IMR-90 (cell line): ENCODE measurements around the gene KHDRBS1. TPM values are rescaled to one million over a fixed set of nuclear protein-coding genes. Genes with fewer than 3 reads are reported as not detected.
A peak's percentile ranks its signal among the peaks of the same experiment; 100 is the strongest.

ENCODE experiments used
- ATAC-seq: fragments of 200-7000 bp; cut with Tn5 transposase; 2 replicates; pipeline ENCODE4 v1.9.1; 2020; ENCODE audit warnings: low read depth, mild to moderate bottlenecking, moderate library complexity
- BruUV-seq: library from RNA; stranded (reverse); fragments of 400-500 nt; replicated peaks from 2 replicates; lab custom pipeline; 2021; lab: Mats Ljungman, UMichigan
- CTCF ChIA-PET: fragments of 300-600 bp; formaldehyde crosslinking; extraction: SDS; loops from one replicate; lab custom pipeline; 2021; ENCODE audit warnings: antibody characterized with exemption; lab: Yijun Ruan, JAX
- POLR2A ChIA-PET: fragments of 300-600 bp; sonication (Branson Sonifier 250); formaldehyde crosslinking; loops from one replicate; lab custom pipeline; 2022; ENCODE audit warnings: antibody characterized with exemption; ENCODE audit not compliant: unreplicated experiment; lab: Charles Lee
- DNase-seq: peaks from one replicate; pipeline ENCODE4 v3.0.0; 2013
- H2AFZ ChIP-seq: replicated peaks from 2 replicates; pipeline ENCODE3; 2013; ENCODE audit warnings: low read length, mild to moderate bottlenecking; ENCODE audit not compliant: poor library complexity
- H2AK5ac ChIP-seq: 2 replicates; pipeline ENCODE4 v1.6.1; 2013; ENCODE audit warnings: low read depth, low read length, inconsistent platforms
- H2AK9ac ChIP-seq: replicated peaks from 2 replicates; pipeline ENCODE3; 2013; ENCODE audit warnings: mild to moderate bottlenecking, low read depth, low read length, moderate library complexity; ENCODE audit not compliant: poor library complexity
- H2BK120ac ChIP-seq: 2 replicates; pipeline ENCODE4 v1.6.1; 2013; ENCODE audit warnings: low read depth, low read length, inconsistent platforms
- H2BK15ac ChIP-seq: 3 replicates; pipeline ENCODE4 v1.6.1; 2013; ENCODE audit warnings: low read depth, low read length, inconsistent platforms
- H2BK20ac ChIP-seq: 2 replicates; pipeline ENCODE4 v1.6.1; 2013; ENCODE audit warnings: low read depth, mild to moderate bottlenecking, inconsistent platforms, low read length, moderate library complexity
- H2BK5ac ChIP-seq: 2 replicates; pipeline ENCODE4 v1.6.1; 2013; ENCODE audit warnings: mild to moderate bottlenecking, low read depth, low read length, inconsistent platforms; ENCODE audit not compliant: poor library complexity, severe bottlenecking
- H3K14ac ChIP-seq: replicated peaks from 2 replicates; pipeline ENCODE4 v1.6.1; 2013; ENCODE audit warnings: low read depth, low read length, inconsistent platforms
- H3K18ac ChIP-seq: 2 replicates; pipeline ENCODE4 v1.6.1; 2013; ENCODE audit warnings: low read depth, low read length, control low read depth
- H3K23ac ChIP-seq: 2 replicates; pipeline ENCODE4 v1.6.1; 2013; ENCODE audit warnings: low read depth, low read length, inconsistent platforms
- H3K27ac ChIP-seq: 2 replicates; pipeline ENCODE4 v1.5.1; 2013; ENCODE audit warnings: mild to moderate bottlenecking, control low read depth, low read length; ENCODE audit not compliant: insufficient read depth
- H3K27me3 ChIP-seq: 2 replicates; pipeline ENCODE4 v1.6.1; 2013; ENCODE audit warnings: low read length; ENCODE audit not compliant: control insufficient read depth, insufficient read depth
- H3K36me3 ChIP-seq: 2 replicates; pipeline ENCODE4 v1.6.1; 2013; ENCODE audit warnings: low read length, mixed read lengths; ENCODE audit not compliant: control insufficient read depth, insufficient read depth
- H3K4ac ChIP-seq: 2 replicates; pipeline ENCODE4 v1.6.1; 2013; ENCODE audit warnings: low read depth, low read length, inconsistent platforms
- H3K4me1 ChIP-seq: 2 replicates; pipeline ENCODE4 v1.6.1; 2013; ENCODE audit warnings: low read length, mixed read lengths; ENCODE audit not compliant: control insufficient read depth, insufficient read depth
- H3K4me2 ChIP-seq: 2 replicates; pipeline ENCODE4 v1.6.1; 2013; ENCODE audit warnings: low read depth, mild to moderate bottlenecking, control low read depth, low read length, moderate library complexity
- H3K4me3 ChIP-seq: 2 replicates; pipeline ENCODE4 v1.5.1; 2013; ENCODE audit warnings: low read depth, mild to moderate bottlenecking, control low read depth, low read length, moderate library complexity; ENCODE audit not compliant: insufficient read depth
- H3K56ac ChIP-seq: 2 replicates; pipeline ENCODE4 v1.6.1; 2013; ENCODE audit warnings: low read length, inconsistent platforms; ENCODE audit not compliant: insufficient read depth; ENCODE audit errors: extremely low read depth
- H3K79me1 ChIP-seq, 2 experiments: 2 replicates each; pipeline ENCODE4 v1.6.1; 2013; ENCODE audit warnings: low read length in 2 of 2, inconsistent platforms in 1 of 2, low read depth in 1 of 2
- H3K9ac ChIP-seq: 2 replicates; pipeline ENCODE4 v1.6.1; 2013; ENCODE audit warnings: low read depth, low read length, control low read depth
- H3K9me1 ChIP-seq: 2 replicates; pipeline ENCODE4 v1.6.1; 2013; ENCODE audit warnings: low read length, inconsistent platforms; ENCODE audit not compliant: insufficient read depth
- H3K9me3 ChIP-seq: 2 replicates; pipeline ENCODE4 v1.6.1; 2013; ENCODE audit warnings: low read length; ENCODE audit not compliant: control insufficient read depth, insufficient read depth
- H4K20me1 ChIP-seq: 2 replicates; pipeline ENCODE4 v1.6.1; 2013; ENCODE audit warnings: low read length, inconsistent platforms; ENCODE audit not compliant: insufficient read depth
- H4K5ac ChIP-seq: 2 replicates; pipeline ENCODE4 v1.6.1; 2013; ENCODE audit warnings: mild to moderate bottlenecking, low read depth, low read length, control low read depth
- H4K8ac ChIP-seq, 2 experiments: 2 replicates each; pipeline ENCODE4 v1.6.1; 2013; ENCODE audit warnings: low read depth in 2 of 2, low read length in 2 of 2, control low read depth in 1 of 2, inconsistent platforms in 1 of 2
- H4K91ac ChIP-seq: 2 replicates; pipeline ENCODE4 v1.6.1; 2013; ENCODE audit warnings: low read depth, low read length, inconsistent platforms; ENCODE audit not compliant: insufficient read depth
- CEBPB ChIP-seq: IDR thresholded peaks from 2 replicates; pipeline ENCODE4 v1.6.1; 2012; ENCODE audit warnings: low read depth, low read length, improper control_type of control experiment
- ELK1 ChIP-seq: fragments of 150-350 bp; IDR thresholded peaks from 2 replicates; pipeline ENCODE4 v1.6.1; 2016; ENCODE audit warnings: low read depth, mild to moderate bottlenecking, low read length, moderate library complexity, borderline replicate concordance
- FOS ChIP-seq: fragments of 150-350 bp; IDR thresholded peaks from 2 replicates; pipeline ENCODE4 v1.6.1; 2016; ENCODE audit warnings: low read depth, low read length
- MAFK ChIP-seq: IDR thresholded peaks from 2 replicates; pipeline ENCODE4 v1.6.1; 2012; ENCODE audit warnings: low read depth, low read length, improper control_type of control experiment
- MAZ ChIP-seq: IDR thresholded peaks from 2 replicates; pipeline ENCODE4 v1.6.1; 2012; ENCODE audit warnings: low read depth, mild to moderate bottlenecking, low read length, improper control_type of control experiment, moderate library complexity, borderline replicate concordance
- NFE2L2 ChIP-seq: fragments of 150-350 bp; IDR thresholded peaks from 2 replicates; pipeline ENCODE4 v1.6.1; 2016; ENCODE audit warnings: low read depth, mild to moderate bottlenecking, low read length
- USF2 ChIP-seq: fragments of 150-350 bp; IDR thresholded peaks from 2 replicates; pipeline ENCODE4 v1.6.1; 2017; ENCODE audit warnings: mild to moderate bottlenecking, antibody characterized with exemption, low read length, low read depth
- WGBS, 2 experiments: methylation state at CpG; one replicate each; pipeline versions ENCODE4 v1.1.5 to v1.1.7; 2013; ENCODE audit warnings: missing lambda C conversion rate in 2 of 2; ENCODE audit not compliant: insufficient read length in 1 of 2; ENCODE audit errors: extremely low coverage in 2 of 2; 5-methylcytosine and 5-hydroxymethylcytosine counted together
- dilution Hi-C: fragments of 300-500 bp; cut with HindIII; formaldehyde crosslinking; loops from one replicate; pipeline ENCODE4 v1.14.3; 2018; ENCODE audit warnings: low sequenced_read_pairs; ENCODE audit not compliant: unreplicated experiment
- in situ Hi-C: fragments of 300-500 bp; cut with MboI; formaldehyde crosslinking; loops from 3 replicates; pipeline ENCODE4 v1.14.3; 2019; ENCODE audit warnings: low sequenced_read_pairs, inconsistent platforms, mixed read lengths
- intact Hi-C: fragments of 100-400 bp; cut with micrococcal nuclease; formaldehyde crosslinking; loops from 2 replicates; pipeline ENCODE4 v1.10.0; 2022
- polyA plus RNA-seq, 3 experiments: library from polyadenylated mRNA; depleted of rRNA; stranded (reverse); fragments of >200 nt; gene quantifications; 2 replicates each; pipeline ENCODE4 v1.2.3, GENCODE V29; 2012; ENCODE audit warnings: low replicate concordance in 1 of 3
- total RNA-seq: library from RNA; depleted of rRNA; stranded (reverse); fragments of >200 nt; gene quantifications from 2 replicates; pipeline ENCODE4 v1.2.3, GENCODE V29; 2012

The KHDRBS1 gene
- total and polyA plus RNA-seq, 2 of the 4 experiments (the other 2 are of a cell fraction) = 33.7 to 67.6 TPM

DNA sequence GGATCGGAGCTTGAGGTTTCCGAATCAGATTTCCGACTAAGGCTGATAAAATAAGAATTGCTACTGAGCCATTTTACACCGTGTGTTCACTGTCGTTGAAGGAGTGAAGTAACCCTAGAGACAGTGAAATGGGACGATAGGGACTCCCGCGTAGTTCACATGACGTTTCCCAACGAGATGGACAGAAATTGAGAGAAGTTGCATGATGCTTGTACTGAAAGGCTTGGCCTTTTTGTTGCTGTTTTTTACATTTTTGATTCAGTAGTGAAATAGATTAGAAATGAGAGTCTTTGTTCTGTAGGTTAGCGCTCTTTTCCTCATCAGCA lies 1.2 kb downstream of the KHDRBS1 start (continued):
- TF ChIP-seq USF2 (no peak), CEBPB (no peak), NFE2L2 (no peak), MAZ (no peak), MAFK (no peak)

DNA sequence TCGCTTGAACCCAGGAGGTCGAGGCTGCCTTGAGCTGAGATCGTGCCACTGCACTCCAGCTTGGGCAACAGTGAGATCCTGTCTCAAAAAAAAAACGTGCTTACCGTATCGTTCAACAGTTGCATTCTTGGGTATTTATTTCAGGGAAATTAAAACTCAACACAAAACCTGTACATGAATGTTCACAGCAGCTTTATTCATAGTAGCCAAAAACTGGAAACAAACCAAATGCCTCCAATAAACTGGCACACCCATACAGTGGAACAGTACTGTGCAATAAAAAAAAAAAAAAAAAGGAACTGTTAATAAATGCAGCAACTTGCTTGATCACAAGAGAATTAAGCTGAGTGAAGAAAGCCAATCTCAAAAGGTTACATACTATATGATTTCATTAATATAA lies 6.7 kb downstream of the KHDRBS1 start:
- H3K9me3 ChIP-seq = no peaks in the 10 kb centered on the region
- H3K79me1 ChIP-seq = peaks cover 0 to 30% of the 10 kb centered on the region in 2 experiments; a peak in 2 of 4 replicates
- no peak overlapping the region for H2AK9ac ChIP-seq
- WGBS, 2 experiments = no CpG with 5 or more reads among the region's 6 CpGs
- TF ChIP-seq CEBPB (no peak), FOS (no peak), MAZ (no peak), ELK1 (no peak)
- no peak overlapping the region; the same call in 1 of the 2 replicates for H2AK5ac ChIP-seq
- H3K4ac ChIP-seq = no peak overlapping the region
- H3K27ac ChIP-seq = no peak overlapping the region
- dilution Hi-C loops (no loop called here), intact Hi-C loops (no loop called here), in situ Hi-C loops (no loop called here)
- peaks cover 98% of the 10 kb centered on the region for H4K20me1 ChIP-seq
- no peak overlapping the region for H3K18ac ChIP-seq
- H3K23ac ChIP-seq = peak overlapping the region; percentile 33; the same call in 1 of the 2 replicates
- POLR2A ChIA-PET = no interaction called here
- peak overlapping the region; percentile 51; the same call in 1 of the 2 replicates for H3K14ac ChIP-seq
- H3K36me3 ChIP-seq = peaks cover 27% of the 10 kb centered on the region
- H3K4me2 ChIP-seq = peak overlapping the region; percentile 59; the same call in 1 of the 2 replicates
- H4K91ac ChIP-seq = no peak overlapping the region
- H2BK15ac ChIP-seq = no peak overlapping the region
- H3K9me1 ChIP-seq = peaks cover 16% of the 10 kb centered on the region
- DNase-seq (no peak), ATAC-seq (no peak)
- no peak overlapping the region for H2AFZ ChIP-seq
- no peak overlapping the region for H3K56ac ChIP-seq
- H3K4me3 ChIP-seq = no peak overlapping the region
- no peaks in the 10 kb centered on the region for H3K27me3 ChIP-seq
- H2BK120ac ChIP-seq = no peak overlapping the region
- H3K9ac ChIP-seq = no peak overlapping the region
- no peak overlapping the region for H4K8ac ChIP-seq
- no peak overlapping the region for H4K5ac ChIP-seq
- CTCF ChIA-PET = interaction anchor here (0.7 to 1.2 kb wide), 3 partner anchors 12 to 271 kb away, joined by 3 to 5 read pairs (median 4); partner anchors contain the start of genes HDAC1 and PTP4A2
- H2BK20ac ChIP-seq = no peak overlapping the region
- peak overlapping the region; percentile 36 for H2BK5ac ChIP-seq
- H3K4me1 ChIP-seq = peaks cover 9% of the 10 kb centered on the region
- BruUV-seq = no TSS peak
